ENCODE data around the gene ZNF446.

DNA sequence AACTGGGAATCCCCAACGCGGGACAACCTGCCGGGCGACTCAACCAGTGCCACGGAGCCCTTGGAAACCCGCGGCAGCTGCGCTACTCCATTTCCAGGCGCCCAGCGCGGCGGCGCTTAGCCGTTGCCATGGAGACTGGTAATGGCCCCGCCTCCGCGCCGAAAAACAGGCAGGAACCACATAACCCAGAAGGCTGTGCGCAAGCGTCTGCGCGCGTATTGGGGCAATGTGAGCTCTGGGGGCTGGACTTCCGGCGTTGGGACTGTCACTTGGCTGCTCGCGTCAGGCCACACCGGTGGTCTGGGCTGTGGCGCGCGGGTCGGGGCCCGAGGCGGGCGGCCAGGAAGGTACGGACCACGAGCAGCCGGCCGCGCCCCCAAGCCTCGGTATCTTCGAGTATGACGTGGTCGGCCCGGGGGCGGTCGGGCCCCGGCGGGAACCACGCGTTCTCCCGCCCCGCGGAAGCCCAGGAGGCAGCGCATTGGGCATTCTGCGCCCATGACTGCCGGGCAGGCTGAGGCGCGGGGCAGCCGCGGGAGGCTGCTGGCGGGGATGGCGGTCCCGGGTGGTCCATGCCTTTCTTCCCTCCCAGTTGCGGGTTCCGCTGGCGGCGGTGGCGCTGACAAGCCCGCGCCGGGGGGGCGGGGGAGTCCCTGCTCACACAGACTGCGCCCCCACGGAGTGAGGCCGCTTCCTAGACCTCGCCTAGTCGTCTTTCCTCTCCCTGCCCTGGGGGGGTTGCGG, 24.6 kb upstream of the ZNF446 start, which contains the start of gene ZNF324B:
- TF ChIP-seq, protein P1, sequence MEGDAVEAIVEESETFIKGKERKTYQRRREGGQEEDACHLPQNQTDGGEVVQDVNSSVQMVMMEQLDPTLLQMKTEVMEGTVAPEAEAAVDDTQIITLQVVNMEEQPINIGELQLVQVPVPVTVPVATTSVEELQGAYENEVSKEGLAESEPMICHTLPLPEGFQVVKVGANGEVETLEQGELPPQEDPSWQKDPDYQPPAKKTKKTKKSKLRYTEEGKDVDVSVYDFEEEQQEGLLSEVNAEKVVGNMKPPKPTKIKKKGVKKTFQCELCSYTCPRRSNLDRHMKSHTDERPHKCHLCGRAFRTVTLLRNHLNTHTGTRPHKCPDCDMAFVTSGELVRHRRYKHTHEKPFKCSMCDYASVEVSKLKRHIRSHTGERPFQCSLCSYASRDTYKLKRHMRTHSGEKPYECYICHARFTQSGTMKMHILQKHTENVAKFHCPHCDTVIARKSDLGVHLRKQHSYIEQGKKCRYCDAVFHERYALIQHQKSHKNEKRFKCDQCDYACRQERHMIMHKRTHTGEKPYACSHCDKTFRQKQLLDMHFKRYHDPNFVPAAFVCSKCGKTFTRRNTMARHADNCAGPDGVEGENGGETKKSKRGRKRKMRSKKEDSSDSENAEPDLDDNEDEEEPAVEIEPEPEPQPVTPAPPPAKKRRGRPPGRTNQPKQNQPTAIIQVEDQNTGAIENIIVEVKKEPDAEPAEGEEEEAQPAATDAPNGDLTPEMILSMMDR (IDR thresholded peaks at IDR 0.05), result peak in 1 of 6 experiments; percentile 4
- TF ChIP-seq POLR2A (IDR thresholded peaks at IDR 0.05), result peak in 1 of 2 donors; percentile 70

Data from thyroid gland (tissue), 4 donors.